ENCODE results near the gene CKMT2.

GRCh38 chr5:81302596-81302995 lies 69.5 kb downstream of the CKMT2 start:
- TF ChIP-seq CTCF (IDR thresholded peaks at IDR 0.05) (no peak), POLR2AphosphoS5 (IDR thresholded peaks at IDR 0.05) (no peak), EP300 (IDR thresholded peaks at IDR 0.05) (no peak)
